ENCODE results near the gene KCNAB3. TPM values are rescaled to one million over a fixed set of nuclear protein-coding genes. Genes with fewer than 3 reads are reported as not detected.
A peak's percentile ranks its signal among the peaks of the same experiment; 100 is the strongest.

KCNAB3 gene
- total and polyA plus RNA-seq, 9 of the 15 experiments (the other 6 are each of a cell fraction or from before 2014, with no cell fraction given), result 0.03 to 2.5 (median 1.1) TPM

GRCh38 chr17:7897773-7898172 is 31.9 kb downstream of the KCNAB3 start (continued):
- TF ChIP-seq REST (IDR thresholded peaks at IDR 0.05; ENCODE audit: borderline replicate concordance), result peak; percentile 87
- TF ChIP-seq REST (CRISPR knock-in tag; IDR thresholded peaks at IDR 0.05; ENCODE audit: low read depth), result no peak
- TF ChIP-seq, protein P1, sequence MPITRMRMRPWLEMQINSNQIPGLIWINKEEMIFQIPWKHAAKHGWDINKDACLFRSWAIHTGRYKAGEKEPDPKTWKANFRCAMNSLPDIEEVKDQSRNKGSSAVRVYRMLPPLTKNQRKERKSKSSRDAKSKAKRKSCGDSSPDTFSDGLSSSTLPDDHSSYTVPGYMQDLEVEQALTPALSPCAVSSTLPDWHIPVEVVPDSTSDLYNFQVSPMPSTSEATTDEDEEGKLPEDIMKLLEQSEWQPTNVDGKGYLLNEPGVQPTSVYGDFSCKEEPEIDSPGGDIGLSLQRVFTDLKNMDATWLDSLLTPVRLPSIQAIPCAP (CRISPR knock-in tag; IDR thresholded peaks at IDR 0.05; ENCODE audit: borderline replicate concordance), result no peak
- TF ChIP-seq FOXK1 (CRISPR knock-in tag; IDR thresholded peaks at IDR 0.05; ENCODE audit: borderline replicate concordance), result no peak
- TF ChIP-seq NFIC (IDR thresholded peaks at IDR 0.05), result no peak
- TF ChIP-seq IFI16 (CRISPR knock-in tag; IDR thresholded peaks at IDR 0.05), result no peak

Data from K562 (cell line).